GM19025 (cell line): ENCODE measurements around the gene PSTPIP1.

Source experiments
- ATAC-seq: cut with Tn5 transposase; IDR thresholded peaks from one replicate; pipeline ENCODE4 v1.9.1; 2021; ENCODE audit warnings: mild to moderate bottlenecking, low read depth, moderate library complexity; ENCODE audit not compliant: unreplicated experiment

Gene PSTPIP1

DNA sequence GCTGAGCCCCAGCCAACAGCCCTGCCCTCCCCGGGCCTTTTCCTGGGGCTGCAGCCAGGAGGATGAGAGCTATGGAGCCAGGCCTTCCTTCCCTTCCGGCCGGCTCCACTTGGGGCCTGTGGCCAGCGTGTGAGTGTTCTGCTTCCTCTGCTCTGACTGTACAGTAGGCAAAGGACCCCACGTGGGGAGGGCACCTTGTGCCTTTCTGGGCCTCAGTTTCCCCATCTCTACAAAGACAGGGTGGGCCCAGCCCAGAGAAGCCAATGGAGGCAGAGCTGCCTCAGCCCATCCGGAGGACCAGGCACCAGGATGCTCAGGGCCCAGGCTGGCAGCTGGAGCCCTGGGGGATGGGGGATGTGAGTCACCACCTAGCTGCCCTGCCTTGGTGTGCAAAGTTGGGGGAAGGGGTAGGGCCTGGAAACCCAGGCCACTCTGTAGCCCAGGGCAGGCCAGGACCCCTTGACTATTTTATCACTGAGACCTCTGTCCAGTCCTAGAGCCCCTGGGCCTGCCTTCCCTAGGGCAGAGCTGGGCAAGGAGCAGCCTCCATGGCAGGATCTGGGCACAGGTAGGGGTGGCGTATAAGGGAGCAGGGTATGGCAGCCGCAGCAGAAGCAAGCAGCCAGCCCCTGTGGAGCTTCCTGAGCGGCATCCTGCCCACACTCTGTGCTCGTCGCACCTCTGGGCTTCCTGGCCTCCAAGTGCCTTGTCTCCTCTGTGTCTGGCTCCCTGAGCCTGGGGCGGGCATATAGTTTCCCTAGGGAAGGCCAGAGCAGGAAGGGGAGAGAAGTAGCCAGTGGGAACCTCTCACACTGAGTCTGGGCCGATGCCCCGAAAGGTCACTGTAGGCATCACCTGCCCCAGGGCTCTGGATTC, 1.8 kb downstream of the PSTPIP1 start:
- ATAC-seq: no peak

DNA sequence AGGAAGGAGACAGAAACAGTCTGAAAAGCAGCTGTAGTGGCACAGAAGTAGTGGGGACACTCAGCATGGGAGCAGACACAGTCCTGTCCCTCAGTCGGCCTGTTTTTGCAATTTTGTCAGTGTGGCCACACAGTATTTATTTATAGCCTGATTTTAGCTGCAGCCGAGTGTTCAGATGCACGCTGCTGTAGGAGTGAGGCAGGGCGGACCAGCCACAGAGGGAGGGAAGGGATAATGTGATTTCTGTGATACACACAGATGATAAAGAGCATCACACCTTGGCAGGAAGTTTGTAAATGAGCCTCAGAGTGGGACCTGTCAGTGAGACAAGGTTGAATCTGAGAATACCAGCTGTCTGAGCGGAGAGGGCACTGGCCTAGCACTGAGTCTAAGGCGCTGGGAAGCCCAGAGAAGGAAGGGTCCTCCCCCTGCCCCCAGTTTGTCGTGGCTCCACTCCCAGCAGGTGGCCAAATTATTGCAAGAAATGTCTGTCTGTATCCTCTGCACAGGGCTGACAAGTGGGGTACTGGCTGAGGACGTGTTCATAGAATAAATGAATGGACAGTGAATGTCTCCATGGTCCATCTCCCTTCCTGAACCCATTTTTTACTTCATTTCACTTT, 3.8 kb downstream of the PSTPIP1 start:
- no peak for ATAC-seq

GRCh38 chr15:76999996-77000395, 5.1 kb downstream of the PSTPIP1 start:
- ATAC-seq: no peak

DNA sequence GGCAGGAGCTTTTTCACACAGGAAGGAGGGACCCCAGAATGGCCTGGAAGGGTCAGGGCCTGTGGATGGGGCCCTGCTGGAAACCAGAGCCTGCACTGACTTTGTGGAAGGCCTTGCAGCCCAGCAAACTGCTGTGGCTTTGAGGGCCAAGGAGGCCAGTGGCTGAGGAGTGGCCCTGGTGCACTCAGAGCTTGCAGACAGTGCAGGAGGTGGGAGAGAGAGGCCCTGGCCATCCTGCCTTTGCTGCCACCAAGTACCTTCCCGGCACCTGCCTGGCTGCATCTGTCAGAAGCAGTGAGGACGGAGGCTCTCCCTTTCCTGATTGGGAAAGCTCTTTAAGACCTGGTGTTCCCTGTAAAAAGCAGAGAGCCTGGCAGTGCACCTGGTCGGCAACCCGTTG, 6.4 kb downstream of the PSTPIP1 start:
- ATAC-seq: no peak

GRCh38 chr15:77001966-77002365, 7.0 kb downstream of the PSTPIP1 start:
- no peak for ATAC-seq

DNA sequence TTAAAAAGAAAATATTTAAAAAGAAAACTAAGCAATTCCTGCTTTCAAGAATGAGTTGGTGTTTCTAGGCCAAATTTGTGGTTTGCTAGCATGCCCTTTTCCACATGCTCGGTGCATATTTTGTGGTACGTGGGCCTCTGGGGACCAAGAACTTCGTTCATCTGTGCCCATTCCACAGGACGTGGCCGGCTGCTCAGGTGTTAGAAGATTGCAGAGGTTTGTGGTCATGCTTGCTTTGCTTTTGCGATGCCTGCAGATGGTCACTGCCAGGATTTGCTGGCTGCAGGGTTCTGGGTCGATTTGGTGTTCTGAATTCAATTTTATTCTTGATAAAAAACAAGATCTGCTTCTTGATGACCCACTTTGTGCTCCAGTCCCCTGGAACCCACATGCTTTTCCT, 7.5 kb downstream of the PSTPIP1 start:
- ATAC-seq: no peak

DNA sequence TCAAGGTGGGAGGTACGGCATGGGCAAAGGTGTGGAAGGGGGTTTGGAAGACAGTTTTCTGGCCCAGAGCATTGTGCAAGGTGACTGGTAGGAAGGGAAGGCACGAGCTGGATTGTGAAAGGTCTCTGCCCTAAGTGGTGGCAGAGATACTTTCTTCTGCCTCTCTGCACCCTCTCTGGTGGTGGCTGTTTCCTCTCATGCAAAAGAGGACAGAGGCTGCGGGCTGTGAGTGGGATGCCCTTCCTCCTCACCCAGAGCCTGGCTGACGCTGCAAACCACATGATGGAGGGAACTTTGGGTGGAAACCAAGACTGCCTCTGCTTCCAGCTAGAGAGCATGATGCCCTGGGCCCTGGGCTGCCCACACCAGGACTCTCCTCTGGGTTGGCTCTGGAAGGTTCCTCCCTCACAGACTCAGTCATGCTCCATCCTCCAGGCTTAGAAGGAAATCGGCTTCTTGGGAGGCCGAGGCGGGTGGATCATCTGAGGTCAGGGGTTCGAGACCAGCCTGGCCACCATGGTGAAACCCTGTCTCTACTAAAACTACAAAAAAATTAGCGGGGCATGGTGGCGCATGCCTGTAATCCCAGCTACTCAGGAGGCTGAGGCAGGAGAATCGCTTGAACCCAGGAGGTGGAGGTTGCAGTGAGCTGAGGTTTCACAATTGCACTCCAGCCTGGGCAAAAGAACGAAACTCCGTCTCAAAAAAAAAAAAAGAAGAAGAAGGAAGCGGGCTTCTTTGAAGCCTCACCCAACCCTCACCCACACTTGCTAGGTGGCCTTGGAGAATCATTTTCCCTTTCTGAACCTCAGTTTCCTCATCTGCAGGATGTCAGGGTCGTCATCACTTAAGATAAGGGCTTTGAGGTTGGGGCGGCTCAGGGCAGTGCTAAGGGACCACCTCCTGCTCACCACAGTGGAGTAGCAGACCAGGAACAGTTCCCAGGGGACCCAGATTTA, 8.3 kb downstream of the PSTPIP1 start:
- ATAC-seq: peak; percentile 72

- ATAC-seq: no peak
Measured at GRCh38 chr15:77004189-77004588, 9.3 kb downstream of the PSTPIP1 start.

DNA sequence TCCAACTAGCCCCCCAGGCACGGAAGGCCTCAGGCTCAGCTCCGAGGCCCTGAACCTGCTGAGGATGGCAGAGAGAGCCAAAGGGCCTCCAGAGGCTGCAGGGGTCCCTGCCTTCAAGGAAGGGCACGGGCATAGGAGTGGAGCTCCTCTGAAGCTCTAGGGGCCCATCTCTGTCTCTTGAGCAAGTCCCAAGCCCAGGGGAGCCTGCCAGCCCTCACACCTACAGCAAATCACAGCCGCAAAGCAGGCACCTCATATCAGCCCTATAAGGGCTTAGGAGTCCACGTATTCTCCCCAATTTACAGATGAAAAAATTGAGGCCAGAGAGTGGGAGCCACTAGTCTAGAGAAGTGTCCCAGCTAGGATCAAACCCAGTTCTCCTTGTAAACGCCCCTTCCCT, 14.2 kb downstream of the PSTPIP1 start:
- ATAC-seq: no peak

- no peak for ATAC-seq
Measured at GRCh38 chr15:77009646-77010311, 14.9 kb downstream of the PSTPIP1 start.

DNA sequence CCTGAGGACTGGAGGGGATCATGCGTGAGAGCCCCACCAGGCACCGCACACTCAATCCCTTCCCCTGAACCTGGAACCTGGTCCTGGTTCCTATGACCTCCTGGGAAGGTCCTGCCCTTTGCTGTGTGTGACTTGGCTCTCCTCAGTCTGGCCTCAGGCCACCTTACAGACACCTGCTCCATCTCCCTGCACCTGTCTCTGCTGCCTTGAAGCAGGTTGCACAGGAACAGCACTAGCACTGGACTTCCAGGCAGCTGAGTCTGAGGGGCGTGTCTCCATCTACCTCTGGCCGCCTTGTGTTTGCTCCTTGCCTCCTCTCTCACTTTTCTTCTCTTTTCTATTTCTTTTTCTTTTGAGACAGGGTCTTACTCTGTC, 15.4 kb downstream of the PSTPIP1 start:
- no peak for ATAC-seq

GRCh38 chr15:77010857-77011256, 15.9 kb downstream of the PSTPIP1 start:
- ATAC-seq: no peak

- no peak for ATAC-seq
Measured at GRCh38 chr15:77012117-77012712, 17.3 kb downstream of the PSTPIP1 start.

- ATAC-seq: no peak
Measured at GRCh38 chr15:77012868-77013267, 17.9 kb downstream of the PSTPIP1 start.

- ATAC-seq: peak; percentile 40
Measured at GRCh38 chr15:77013776-77014131, 18.8 kb downstream of the PSTPIP1 start.

DNA sequence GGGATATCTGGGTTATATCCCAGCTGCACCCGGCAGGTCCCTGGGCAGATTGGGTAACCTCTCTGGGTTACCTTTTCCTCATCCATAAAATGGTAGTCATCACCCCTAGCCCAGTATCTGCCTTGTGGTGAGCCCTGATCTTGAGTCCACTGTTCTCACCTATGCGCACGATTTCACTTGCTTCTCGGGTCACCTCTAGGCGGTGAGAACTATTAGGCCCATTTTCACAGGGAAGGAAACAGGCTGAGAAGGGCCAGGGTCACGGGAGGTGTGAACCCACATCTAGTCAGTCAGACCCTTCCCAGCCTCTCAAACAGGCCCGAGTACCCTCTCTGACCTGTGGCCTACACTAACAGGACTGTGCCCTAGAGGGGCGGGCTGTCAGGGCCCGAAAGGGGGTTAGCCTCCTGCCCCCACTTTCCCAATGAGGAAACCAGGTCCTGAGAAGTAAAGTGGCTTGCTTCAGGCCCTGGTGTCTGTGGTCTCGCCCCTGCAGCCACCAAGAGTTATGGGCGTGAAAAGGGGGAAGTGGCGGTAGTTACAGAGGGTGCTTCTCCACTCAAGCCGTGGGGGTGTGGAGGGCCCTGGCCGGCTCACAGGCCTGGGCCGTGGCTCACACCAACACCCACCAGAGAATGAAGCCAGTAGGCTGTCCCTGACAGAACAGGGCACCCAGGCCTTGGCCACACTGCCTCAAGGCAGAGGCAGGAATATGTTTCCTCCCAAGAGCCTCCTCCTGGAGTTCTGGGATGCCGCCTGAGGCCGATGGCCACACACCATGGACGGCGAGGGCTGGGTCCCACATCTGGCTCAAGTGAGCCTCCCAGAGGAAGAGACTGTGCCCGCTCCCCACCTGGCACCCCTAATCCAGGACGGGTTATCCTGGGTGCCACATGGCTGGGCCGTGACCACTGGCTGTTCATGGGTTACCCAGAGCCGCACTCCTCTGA, 19.5 kb downstream of the PSTPIP1 start:
- ATAC-seq: peak; percentile 45

GRCh38 chr15:77015646-77016320, 20.9 kb downstream of the PSTPIP1 start:
- ATAC-seq: no peak

- no peak for ATAC-seq
Measured at GRCh38 chr15:77016321-77016695, 21.4 kb downstream of the PSTPIP1 start.
